HG02973 (cell line): Measurements from ENCODE around the gene EREG.
"Not testable (repeated sequence)": the region's sequence is repeated elsewhere in the genome, so short reads cannot be mapped to it uniquely, and the experiment has no call there.

Source experiments
- ATAC-seq: cut with Tn5 transposase; IDR thresholded peaks from one replicate; pipeline ENCODE4 v1.9.1; 2021; ENCODE audit warnings: moderate library complexity; ENCODE audit not compliant: unreplicated experiment

Gene EREG

GRCh38 chr4:74387790-74388189 lies 22.8 kb downstream of the EREG start:
- no peak for ATAC-seq

- ATAC-seq, result no peak
Observed at GRCh38 chr4:74389494-74389893, 24.5 kb downstream of the EREG start.

GRCh38 chr4:74390677-74391076 lies 25.7 kb downstream of the EREG start:
- ATAC-seq, result no peak

DNA sequence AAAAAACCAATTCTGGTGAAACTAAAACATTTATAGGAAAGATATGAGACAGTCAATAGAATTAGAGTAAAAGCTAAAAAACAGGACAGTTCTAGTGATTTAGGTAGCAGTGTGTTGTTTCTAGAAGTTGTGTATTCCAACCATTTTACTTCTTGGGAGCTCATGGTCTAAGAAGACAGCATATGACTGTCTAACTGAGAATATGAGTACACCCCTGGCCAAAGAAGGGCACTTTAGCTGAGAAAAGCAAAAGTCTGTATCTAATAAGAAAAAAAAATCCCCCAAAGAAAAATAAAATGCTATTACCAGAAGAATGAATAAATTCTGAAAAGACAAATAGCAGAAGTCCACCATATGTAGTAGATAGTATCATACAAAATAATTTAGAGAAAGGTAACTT lies 26.4 kb downstream of the EREG start:
- no peak for ATAC-seq

DNA sequence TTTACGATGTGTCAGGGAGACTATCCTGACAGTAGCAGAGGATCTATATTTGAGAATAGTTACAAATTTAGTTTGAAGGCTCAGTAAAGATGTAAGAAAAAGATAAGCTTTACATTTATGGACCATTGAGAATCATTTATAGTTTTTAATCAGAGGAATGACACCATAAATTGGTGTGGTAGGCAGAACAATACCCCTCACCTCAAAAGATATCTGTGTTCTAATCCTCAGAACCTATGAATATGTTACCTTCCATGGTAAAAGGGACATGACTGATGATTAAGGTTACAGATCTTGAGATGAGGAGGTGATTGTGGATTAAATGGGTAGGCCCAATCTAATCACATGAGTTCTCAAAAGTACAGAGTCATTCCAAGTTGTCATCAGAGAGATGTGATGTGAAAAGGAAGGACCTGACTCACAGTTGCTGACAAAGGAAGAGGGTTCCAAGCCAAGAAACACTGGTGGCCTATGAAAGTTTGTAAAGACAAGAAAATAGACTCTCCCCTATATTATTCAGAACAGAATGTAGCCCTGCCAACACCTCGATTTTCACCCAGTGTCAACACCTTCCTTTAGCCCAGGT lies 27.0 kb downstream of the EREG start:
- no peak for ATAC-seq

DNA sequence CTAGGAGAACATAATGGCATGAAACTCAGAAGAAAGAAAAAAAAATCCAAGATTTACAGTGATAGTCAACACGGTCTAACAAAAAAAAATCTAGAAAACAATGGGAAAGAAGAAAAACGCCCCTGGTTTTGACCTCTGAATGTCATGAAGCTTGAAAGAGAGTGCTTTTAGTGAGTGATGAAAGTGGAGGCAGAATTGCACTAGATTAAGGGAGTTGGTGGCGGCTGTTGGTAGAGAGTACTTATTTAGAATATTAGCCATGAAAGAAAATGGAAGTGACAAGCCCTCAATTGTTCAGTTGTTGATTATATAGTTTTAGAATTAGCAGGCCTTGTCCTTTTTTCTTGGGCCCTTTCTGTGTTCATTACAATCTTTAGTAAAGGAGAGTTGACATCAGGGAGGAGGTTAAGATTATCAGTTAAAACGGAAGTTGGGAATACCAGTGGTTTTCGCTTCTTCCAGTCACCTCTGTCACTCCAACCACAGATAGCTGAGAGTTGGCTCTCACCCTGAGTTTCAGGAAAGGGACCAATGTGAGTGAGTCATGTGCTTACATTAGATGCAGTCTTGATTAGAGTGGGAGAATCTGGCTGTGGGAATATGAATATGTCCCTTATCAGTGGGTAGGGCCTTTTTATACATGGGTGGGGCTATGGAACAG lies 29.7 kb downstream of the EREG start:
- no peak for ATAC-seq

DNA sequence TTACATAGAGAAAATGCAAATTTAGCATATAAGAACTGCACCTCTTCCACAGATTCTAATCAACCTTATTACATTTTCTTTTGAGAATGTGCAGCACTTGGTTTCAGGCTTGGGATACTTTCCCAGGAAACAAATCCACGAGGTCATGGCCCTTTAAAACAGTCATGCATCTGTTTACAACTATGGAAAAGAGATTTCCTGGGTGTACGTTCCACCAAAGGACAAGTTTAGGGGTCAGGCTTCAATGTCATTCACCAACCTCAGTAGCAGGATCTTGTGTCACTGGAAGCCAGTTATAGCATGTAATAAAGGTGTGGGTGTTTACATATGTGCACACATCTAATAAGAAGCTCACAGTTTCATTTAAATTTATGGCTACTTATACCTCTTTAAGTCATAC lies 30.7 kb downstream of the EREG start:
- ATAC-seq, result no peak

GRCh38 chr4:74397748-74398426 lies 32.9 kb downstream of the EREG start:
- ATAC-seq, result no peak

DNA sequence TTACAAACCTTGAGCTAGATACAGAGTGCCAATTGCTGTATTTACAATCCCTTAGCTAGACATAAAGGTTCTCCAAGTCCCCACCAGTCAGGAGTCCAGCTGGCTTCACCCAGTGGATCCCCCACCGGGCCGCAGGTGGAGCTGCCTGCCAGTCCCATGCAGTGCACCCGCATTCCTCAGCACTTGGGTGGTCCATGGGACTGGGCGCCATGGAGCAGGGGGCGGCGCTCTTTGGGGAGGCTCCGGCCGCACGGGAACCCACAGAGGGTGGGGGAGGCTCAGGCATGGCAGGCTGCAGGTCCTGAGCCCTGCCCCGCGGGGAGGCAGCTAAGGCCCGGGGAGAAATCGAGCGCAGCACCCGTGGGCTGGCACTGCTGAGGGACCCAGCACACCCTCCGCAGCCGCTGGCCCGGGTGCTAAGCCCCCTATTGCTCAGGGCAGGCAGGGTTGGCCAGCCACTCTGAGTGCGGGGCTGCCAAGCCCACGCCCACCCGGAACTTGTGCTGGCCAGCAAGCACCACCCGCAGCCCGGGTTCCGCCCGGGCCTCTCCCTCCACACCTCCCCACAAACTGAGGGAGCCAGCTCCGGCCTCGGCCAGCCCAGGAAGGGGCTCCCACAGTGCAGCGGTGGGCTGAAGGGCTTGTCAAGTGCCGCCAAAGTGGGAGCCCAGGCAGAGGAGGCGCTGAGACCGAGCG lies 34.1 kb downstream of the EREG start:
- ATAC-seq, result not testable (repeated sequence)

- ATAC-seq, result no peak
Observed at GRCh38 chr4:74400395-74400794, 35.5 kb downstream of the EREG start.

GRCh38 chr4:74402692-74403456 lies 37.9 kb downstream of the EREG start:
- ATAC-seq, result peak; percentile 90

- ATAC-seq, result no peak
Observed at GRCh38 chr4:74407891-74408290, 42.9 kb downstream of the EREG start.

DNA sequence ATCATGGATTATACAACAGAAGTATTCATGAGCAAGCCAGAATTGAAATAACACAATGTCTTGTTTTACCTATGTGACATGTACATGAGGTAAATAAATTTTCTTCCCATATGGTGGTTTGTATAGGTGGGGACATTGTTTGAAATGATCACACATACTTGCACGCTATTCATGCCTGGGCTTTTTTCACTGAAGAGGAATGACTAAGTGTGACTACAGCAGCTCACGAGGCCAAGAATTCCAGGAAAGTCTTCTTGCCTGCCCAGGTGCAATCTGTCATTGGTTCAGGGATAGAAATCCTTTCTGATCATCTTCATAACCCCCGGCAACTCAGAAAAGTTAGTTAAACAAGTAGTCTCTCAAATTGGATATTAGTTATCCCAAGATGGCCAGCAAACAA lies 43.7 kb downstream of the EREG start:
- ATAC-seq, result no peak

- no peak for ATAC-seq
Observed at GRCh38 chr4:74410272-74410671, 45.3 kb downstream of the EREG start.

GRCh38 chr4:74412225-74412624 lies 47.3 kb downstream of the EREG start:
- no peak for ATAC-seq

DNA sequence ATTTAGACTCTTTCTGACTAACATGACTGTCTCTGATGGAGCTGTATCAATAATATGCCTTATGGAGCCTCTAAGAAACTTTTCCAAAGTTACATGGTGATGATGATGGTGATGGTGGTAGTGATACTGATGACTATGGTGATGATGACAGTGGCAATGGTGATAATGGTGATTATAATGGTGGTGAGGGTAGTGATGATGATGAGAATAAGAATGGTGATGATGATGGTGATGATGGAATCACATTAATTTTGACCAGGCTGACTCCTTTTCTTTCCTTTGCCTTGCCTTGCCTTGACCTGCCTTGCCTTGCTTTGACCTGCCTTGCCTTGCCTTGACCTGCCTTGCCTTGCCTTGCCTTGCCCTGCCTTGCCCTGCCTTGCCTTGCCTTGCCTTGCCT lies 48.3 kb downstream of the EREG start:
- ATAC-seq, result no peak

DNA sequence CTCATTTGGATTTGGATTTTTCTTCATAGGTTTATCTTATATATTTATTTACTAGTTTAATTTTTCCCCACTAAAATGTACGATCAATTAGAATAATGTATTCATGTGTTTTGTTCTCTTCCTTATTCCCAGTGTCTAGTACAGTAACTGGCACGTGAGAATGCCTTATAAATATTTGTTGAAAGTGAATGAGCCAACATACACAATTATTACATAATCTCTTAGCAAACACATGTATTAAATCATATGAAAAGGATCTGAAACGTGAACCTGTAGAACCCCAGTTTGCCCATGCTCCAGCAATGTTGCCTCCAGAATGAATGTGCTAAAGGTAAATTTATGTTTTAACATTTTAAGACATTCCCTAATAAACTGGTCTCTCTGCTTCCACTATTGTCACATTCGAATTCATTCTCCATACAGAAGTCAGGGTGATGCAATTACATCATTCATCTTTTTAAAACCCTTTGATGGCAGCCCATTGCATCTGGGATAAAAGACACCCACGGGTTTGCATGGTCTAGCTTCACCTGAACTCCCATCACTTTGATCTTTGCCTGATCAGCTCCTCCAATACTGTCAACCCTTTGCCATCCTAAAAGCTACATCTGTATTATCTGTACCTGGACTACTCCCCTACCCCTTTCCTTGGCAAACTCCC lies 49.3 kb downstream of the EREG start:
- no peak for ATAC-seq

- ATAC-seq, result no peak
Observed at GRCh38 chr4:74415602-74416300, 50.8 kb downstream of the EREG start.

GRCh38 chr4:74418063-74418670 lies 53.2 kb downstream of the EREG start:
- ATAC-seq, result no peak

DNA sequence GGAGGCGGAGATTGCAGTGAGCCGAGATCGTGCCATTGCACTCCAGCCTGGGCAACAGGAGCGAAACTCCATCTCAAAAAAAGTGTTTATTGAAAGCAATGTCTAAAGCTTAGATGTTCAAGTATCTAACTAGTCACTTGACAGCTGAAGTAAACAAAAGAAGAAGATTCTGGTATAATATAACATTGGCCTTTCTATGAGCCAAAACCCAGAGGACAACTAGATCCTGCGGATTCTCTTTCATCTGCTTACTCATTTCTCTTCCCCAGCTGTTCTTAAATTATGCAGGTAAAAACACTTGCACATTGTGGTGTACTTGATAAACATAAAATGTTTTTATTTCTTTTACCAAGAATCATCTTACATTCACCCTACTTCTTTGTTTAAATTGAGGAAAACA lies 55.9 kb downstream of the EREG start:
- ATAC-seq, result no peak
